Hepatocyte (in vitro differentiated cells): ENCODE results near the gene IMMP2L. TPM values are rescaled to one million over a fixed set of nuclear protein-coding genes. Genes with fewer than 3 reads are reported as not detected.

ENCODE experiments used
- DNase-seq: peaks from one replicate; pipeline ENCODE4 v3.0.0-alpha.2; 2016; ENCODE audit warnings: low spot score
- H2AFZ ChIP-seq: fragments of 200-600 bp; sonication (generic); 2 replicates; pipeline ENCODE4 v1.6.0; 2016; ENCODE audit warnings: antibody characterized with exemption, mild to moderate bottlenecking
- H3K27ac ChIP-seq: fragments of 200-600 bp; sonication (generic); 2 replicates; pipeline ENCODE4 v1.5.1; 2016; ENCODE audit warnings: mild to moderate bottlenecking
- H3K27me3 ChIP-seq: fragments of 200-600 bp; sonication (generic); 2 replicates; pipeline ENCODE4 v1.6.1; 2016
- H3K36me3 ChIP-seq: fragments of 200-600 bp; sonication (generic); replicated peaks from 2 replicates; pipeline ENCODE4 v1.5.1; 2016; ENCODE audit warnings: low read depth; ENCODE audit not compliant: insufficient read depth
- H3K4me1 ChIP-seq: fragments of 200-600 bp; sonication (generic); 2 replicates; pipeline ENCODE4 v1.5.1; 2016; ENCODE audit warnings: mild to moderate bottlenecking, moderate library complexity; ENCODE audit not compliant: insufficient read depth
- H3K4me2 ChIP-seq: fragments of 200-600 bp; sonication (generic); 2 replicates; pipeline ENCODE4 v1.6.0; 2016
- H3K4me3 ChIP-seq: fragments of 200-600 bp; sonication (generic); 2 replicates; pipeline ENCODE4 v1.5.1; 2016; ENCODE audit warnings: mild to moderate bottlenecking
- H3K79me2 ChIP-seq: fragments of 200-600 bp; sonication (generic); 2 replicates; pipeline ENCODE4 v1.6.0; 2017; ENCODE audit warnings: mild to moderate bottlenecking
- H3K9me2 ChIP-seq: fragments of 200-600 bp; sonication (generic); replicated peaks from 2 replicates; pipeline ENCODE4 v1.6.0; 2017; ENCODE audit warnings: mild to moderate bottlenecking; ENCODE audit not compliant: insufficient read depth
- H3K9me3 ChIP-seq: fragments of 200-600 bp; sonication (generic); 2 replicates; pipeline ENCODE4 v1.5.1; 2016; ENCODE audit warnings: low read depth, mild to moderate bottlenecking
- H4K20me1 ChIP-seq: fragments of 200-600 bp; sonication (generic); 2 replicates; pipeline ENCODE4 v1.6.0; 2016; ENCODE audit warnings: mild to moderate bottlenecking; ENCODE audit not compliant: insufficient read depth, poor library complexity, severe bottlenecking
- EZH2 ChIP-seq: fragments of 200-600 bp; sonication (generic); IDR thresholded peaks from 2 replicates; pipeline ENCODE4 v1.6.1; 2016; ENCODE audit warnings: antibody characterized with exemption, mild to moderate bottlenecking, borderline replicate concordance
- EZH2phosphoT487 ChIP-seq: fragments of 200-600 bp; sonication (generic); IDR thresholded peaks from one replicate; pipeline ENCODE4 v1.6.1; 2018; ENCODE audit warnings: antibody characterized with exemption, mild to moderate bottlenecking, low read depth, moderate library complexity; ENCODE audit not compliant: unreplicated experiment, severe bottlenecking
- WGBS: methylation state at CpG from one replicate; pipeline ENCODE4 v1.1.6; 2016; ENCODE audit warnings: low lambda C conversion rate; ENCODE audit errors: missing lambda C conversion rate; 5-methylcytosine and 5-hydroxymethylcytosine counted together
- polyA plus RNA-seq: library from polyadenylated mRNA; unstranded; fragments of >200 nt; fragmentation: Nextera tagmentation; extraction: Ambion mirVana; gene quantifications from 2 replicates; pipeline ENCODE4 v1.2.1, GENCODE V29; 2016
- total RNA-seq: library from RNA; depleted of rRNA; stranded (reverse); fragments of >200 nt; gene quantifications from 2 replicates; pipeline ENCODE4 v1.2.3, GENCODE V29; 2014
- TF ChIP-seq, protein P1 (sequence below): fragments of 200-600 bp; sonication (generic); IDR thresholded peaks from 2 replicates; pipeline ENCODE4 v1.5.1; 2016; ENCODE audit warnings: antibody characterized with exemption, mild to moderate bottlenecking; ENCODE audit not compliant: poor library complexity

Gene IMMP2L
- total and polyA plus RNA-seq, 2 experiments from 2014 or later: 13.3 to 17.6 TPM

- Histone ChIP-seq H3K4me3 (peak within 1 kb of the TSS; percentile 18), H3K27me3 (no peaks in the 10 kb centered on the region), H3K27ac (no peak within 1 kb of the TSS), H3K9me2 (no peaks in the 10 kb centered on the region), H2AFZ (no peak within 1 kb of the TSS), H3K4me2 (peak within 1 kb of the TSS; percentile 66), H4K20me1 (no peaks in the 10 kb centered on the region), H3K36me3 (no peaks in the 10 kb centered on the region), H3K4me1 (peaks cover 3% of the 10 kb centered on the region), H3K79me2 (no peaks in the 10 kb centered on the region), H3K9me3 (no peaks in the 10 kb centered on the region)
- WGBS: 45% methylated on average over 6 of the region's 6 CpGs
- peak; percentile 13 for DNase-seq
- no peak for TF ChIP-seq EZH2phosphoT487
- TF ChIP-seq EZH2: no peak
- TF ChIP-seq, protein P1, sequence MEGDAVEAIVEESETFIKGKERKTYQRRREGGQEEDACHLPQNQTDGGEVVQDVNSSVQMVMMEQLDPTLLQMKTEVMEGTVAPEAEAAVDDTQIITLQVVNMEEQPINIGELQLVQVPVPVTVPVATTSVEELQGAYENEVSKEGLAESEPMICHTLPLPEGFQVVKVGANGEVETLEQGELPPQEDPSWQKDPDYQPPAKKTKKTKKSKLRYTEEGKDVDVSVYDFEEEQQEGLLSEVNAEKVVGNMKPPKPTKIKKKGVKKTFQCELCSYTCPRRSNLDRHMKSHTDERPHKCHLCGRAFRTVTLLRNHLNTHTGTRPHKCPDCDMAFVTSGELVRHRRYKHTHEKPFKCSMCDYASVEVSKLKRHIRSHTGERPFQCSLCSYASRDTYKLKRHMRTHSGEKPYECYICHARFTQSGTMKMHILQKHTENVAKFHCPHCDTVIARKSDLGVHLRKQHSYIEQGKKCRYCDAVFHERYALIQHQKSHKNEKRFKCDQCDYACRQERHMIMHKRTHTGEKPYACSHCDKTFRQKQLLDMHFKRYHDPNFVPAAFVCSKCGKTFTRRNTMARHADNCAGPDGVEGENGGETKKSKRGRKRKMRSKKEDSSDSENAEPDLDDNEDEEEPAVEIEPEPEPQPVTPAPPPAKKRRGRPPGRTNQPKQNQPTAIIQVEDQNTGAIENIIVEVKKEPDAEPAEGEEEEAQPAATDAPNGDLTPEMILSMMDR: no peak
Observed at GRCh38 chr7:111090846-111091245, 471.4 kb downstream of the IMMP2L start, which contains the start of gene LRRN3. Gene LRRN3, plus strand, starts transcription at chr7:111091127. Its CDS starts 31,646 bp downstream, at chr7:111122773.

GRCh38 chr7:111089822-111090426, 472.4 kb downstream of the IMMP2L start:
- no peak overlapping the region for H3K4me3 ChIP-seq
- no peak overlapping the region for H3K4me2 ChIP-seq
- no peaks in the 10 kb centered on the region for H4K20me1 ChIP-seq
- H3K36me3 ChIP-seq: no peaks in the 10 kb centered on the region
- H3K9me3 ChIP-seq: no peaks in the 10 kb centered on the region
- no peak overlapping the region for H3K27ac ChIP-seq
- peak; percentile 41 for DNase-seq
- no peaks in the 10 kb centered on the region for H3K79me2 ChIP-seq
- 37% methylated on average over 1 of the region's 1 CpG for WGBS
- no peaks in the 10 kb centered on the region for H3K27me3 ChIP-seq
- no peaks in the 10 kb centered on the region for H3K9me2 ChIP-seq
- TF ChIP-seq EZH2: no peak
- no peak for TF ChIP-seq EZH2phosphoT487
- TF ChIP-seq, protein P1: peak; percentile 71
- peaks cover 3% of the 10 kb centered on the region for H3K4me1 ChIP-seq
- no peak overlapping the region for H2AFZ ChIP-seq

DNA sequence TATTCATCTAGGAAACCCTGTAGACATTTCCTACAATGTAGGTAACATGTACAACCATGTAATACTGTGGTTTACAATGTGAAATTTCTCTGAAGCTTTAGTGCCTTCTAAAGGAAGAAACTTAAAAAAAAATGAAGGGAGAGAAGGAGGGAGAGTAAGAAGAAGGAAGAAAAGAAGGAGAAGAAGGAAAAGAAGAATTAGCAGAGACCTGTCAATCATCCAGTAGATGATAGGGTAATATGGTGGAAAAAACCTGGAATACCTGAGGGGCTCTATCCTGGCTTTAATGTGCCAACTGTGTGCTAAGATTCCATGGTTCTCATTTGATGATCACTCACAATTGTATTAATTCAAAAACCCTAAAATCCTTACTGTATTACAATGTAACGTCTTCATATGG, 474.0 kb downstream of the IMMP2L start:
- WGBS: 100% methylated on average over 1 of the region's 1 CpG
- no peak for DNase-seq
- H2AFZ ChIP-seq: no peak overlapping the region
- no peak overlapping the region for H3K4me3 ChIP-seq
- H3K4me1 ChIP-seq: peaks cover 3% of the 10 kb centered on the region
- no peak overlapping the region for H3K27ac ChIP-seq
- no peaks in the 10 kb centered on the region for H3K27me3 ChIP-seq
- H3K79me2 ChIP-seq: no peaks in the 10 kb centered on the region
- no peaks in the 10 kb centered on the region for H4K20me1 ChIP-seq
- H3K9me3 ChIP-seq: no peaks in the 10 kb centered on the region
- no peak overlapping the region for H3K4me2 ChIP-seq
- no peak for TF ChIP-seq EZH2phosphoT487
- TF ChIP-seq EZH2: no peak
- TF ChIP-seq, protein P1: no peak
- no peaks in the 10 kb centered on the region for H3K9me2 ChIP-seq
- H3K36me3 ChIP-seq: no peaks in the 10 kb centered on the region
